Measurements from ENCODE around the gene DGKB. TPM values are rescaled to one million over a fixed set of nuclear protein-coding genes. Genes with fewer than 3 reads are reported as not detected.

The DGKB gene
- total RNA-seq, 1 experiment from 2014 or later: 1.9 TPM

DNA sequence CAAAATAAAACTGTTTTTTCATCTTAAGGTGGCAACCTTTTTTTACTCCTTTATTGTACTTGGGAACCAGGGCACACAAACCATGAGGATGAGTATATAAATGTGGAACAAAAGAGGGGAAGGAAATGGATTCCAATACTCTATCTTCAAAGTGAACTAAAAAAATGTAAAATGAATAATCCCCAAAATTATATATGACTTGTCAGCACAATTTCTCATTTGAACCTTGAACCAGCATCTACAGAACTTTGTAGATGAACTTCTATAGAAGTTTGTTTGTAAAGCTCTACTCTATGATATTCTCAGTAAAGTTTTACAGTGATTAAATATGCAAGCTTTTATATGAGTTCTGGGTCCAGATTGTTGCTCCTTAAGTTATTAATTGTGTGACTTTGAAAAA is 694.8 kb downstream of the DGKB start:
- Mint-ChIP-seq H3K36me3 (no peaks in the 10 kb centered on the region), H3K27me3 (ENCODE audit: low read depth) (no peaks in the 10 kb centered on the region), H3K9me3 (no peaks in the 10 kb centered on the region), H3K4me1 (no peaks in the 10 kb centered on the region), H3K27ac (no peak overlapping the region), H3K4me3 (no peak overlapping the region)
- no peak for DNase-seq (ENCODE audit: low spot score)
- POLR2A ChIA-PET: no interaction called here
- TF ChIP-seq ZNF416 (CRISPR knock-in tag; IDR thresholded peaks at IDR 0.05) (no peak), MXD4 (CRISPR knock-in tag; IDR thresholded peaks at IDR 0.05; ENCODE audit: borderline replicate concordance) (no peak), ZNF263 (CRISPR knock-in tag; IDR thresholded peaks at IDR 0.05; ENCODE audit: low read depth) (no peak), ETV6 (CRISPR knock-in tag; IDR thresholded peaks at IDR 0.05) (no peak), ZNF138 (CRISPR knock-in tag; conservative IDR thresholded peaks at IDR 0.05) (no peak)
- TF ChIP-seq, protein P1, sequence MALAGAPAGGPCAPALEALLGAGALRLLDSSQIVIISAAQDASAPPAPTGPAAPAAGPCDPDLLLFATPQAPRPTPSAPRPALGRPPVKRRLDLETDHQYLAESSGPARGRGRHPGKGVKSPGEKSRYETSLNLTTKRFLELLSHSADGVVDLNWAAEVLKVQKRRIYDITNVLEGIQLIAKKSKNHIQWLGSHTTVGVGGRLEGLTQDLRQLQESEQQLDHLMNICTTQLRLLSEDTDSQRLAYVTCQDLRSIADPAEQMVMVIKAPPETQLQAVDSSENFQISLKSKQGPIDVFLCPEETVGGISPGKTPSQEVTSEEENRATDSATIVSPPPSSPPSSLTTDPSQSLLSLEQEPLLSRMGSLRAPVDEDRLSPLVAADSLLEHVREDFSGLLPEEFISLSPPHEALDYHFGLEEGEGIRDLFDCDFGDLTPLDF (CRISPR knock-in tag; IDR thresholded peaks at IDR 0.05): no peak
- TF ChIP-seq, protein P2, sequence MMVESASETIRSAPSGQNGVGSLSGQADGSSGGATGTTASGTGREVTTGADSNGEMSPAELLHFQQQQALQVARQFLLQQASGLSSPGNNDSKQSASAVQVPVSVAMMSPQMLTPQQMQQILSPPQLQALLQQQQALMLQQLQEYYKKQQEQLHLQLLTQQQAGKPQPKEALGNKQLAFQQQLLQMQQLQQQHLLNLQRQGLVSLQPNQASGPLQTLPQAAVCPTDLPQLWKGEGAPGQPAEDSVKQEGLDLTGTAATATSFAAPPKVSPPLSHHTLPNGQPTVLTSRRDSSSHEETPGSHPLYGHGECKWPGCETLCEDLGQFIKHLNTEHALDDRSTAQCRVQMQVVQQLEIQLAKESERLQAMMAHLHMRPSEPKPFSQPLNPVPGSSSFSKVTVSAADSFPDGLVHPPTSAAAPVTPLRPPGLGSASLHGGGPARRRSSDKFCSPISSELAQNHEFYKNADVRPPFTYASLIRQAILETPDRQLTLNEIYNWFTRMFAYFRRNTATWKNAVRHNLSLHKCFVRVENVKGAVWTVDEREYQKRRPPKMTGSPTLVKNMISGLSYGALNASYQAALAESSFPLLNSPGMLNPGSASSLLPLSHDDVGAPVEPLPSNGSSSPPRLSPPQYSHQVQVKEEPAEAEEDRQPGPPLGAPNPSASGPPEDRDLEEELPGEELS (CRISPR knock-in tag; IDR thresholded peaks at IDR 0.05): no peak
- CTCF ChIA-PET: no interaction called here
- ATAC-seq: no peak

DNA sequence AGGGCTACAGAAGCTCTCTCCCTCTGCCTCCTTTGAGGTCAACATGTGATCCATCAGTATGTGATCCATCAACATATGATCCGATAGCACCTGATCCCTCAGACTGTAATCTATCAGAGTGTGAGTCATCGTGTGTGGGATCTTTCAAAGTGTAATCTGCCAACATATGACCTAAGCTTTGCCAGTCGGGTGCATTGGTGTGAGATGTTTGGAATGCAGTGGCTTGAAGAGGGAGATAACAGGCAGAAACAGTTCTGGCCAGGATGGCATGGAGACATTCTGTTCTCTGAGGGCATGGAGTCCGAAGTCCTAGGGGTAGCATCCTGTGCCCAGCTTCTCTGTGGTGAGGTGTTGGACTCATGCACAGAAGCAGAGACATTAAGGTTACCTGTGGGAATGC is 695.4 kb downstream of the DGKB start:
- no peak for ATAC-seq

More for the DNA sequence above, 695.4 kb downstream of the DGKB start:
- ChIA-PET POLR2A (no interaction called here), CTCF (no interaction called here)
- Mint-ChIP-seq H3K9me3 (no peaks in the 10 kb centered on the region), H3K4me1 (no peaks in the 10 kb centered on the region), H3K27ac (no peak overlapping the region), H3K36me3 (no peaks in the 10 kb centered on the region), H3K27me3 (ENCODE audit: low read depth) (no peaks in the 10 kb centered on the region), H3K4me3 (no peak overlapping the region)
- no peak for TF ChIP-seq GABPB1 (CRISPR knock-in tag; IDR thresholded peaks at IDR 0.05)
- TF ChIP-seq, protein P3, sequence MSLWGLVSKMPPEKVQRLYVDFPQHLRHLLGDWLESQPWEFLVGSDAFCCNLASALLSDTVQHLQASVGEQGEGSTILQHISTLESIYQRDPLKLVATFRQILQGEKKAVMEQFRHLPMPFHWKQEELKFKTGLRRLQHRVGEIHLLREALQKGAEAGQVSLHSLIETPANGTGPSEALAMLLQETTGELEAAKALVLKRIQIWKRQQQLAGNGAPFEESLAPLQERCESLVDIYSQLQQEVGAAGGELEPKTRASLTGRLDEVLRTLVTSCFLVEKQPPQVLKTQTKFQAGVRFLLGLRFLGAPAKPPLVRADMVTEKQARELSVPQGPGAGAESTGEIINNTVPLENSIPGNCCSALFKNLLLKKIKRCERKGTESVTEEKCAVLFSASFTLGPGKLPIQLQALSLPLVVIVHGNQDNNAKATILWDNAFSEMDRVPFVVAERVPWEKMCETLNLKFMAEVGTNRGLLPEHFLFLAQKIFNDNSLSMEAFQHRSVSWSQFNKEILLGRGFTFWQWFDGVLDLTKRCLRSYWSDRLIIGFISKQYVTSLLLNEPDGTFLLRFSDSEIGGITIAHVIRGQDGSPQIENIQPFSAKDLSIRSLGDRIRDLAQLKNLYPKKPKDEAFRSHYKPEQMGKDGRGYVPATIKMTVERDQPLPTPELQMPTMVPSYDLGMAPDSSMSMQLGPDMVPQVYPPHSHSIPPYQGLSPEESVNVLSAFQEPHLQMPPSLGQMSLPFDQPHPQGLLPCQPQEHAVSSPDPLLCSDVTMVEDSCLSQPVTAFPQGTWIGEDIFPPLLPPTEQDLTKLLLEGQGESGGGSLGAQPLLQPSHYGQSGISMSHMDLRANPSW (CRISPR knock-in tag; conservative IDR thresholded peaks at IDR 0.05; ENCODE audit: low read depth): no peak
- TF ChIP-seq, protein P4, sequence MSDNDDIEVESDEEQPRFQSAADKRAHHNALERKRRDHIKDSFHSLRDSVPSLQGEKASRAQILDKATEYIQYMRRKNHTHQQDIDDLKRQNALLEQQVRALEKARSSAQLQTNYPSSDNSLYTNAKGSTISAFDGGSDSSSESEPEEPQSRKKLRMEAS (CRISPR knock-in tag; IDR thresholded peaks at IDR 0.05): no peak
- no peak for TF ChIP-seq ZNF232 (CRISPR knock-in tag; IDR thresholded peaks at IDR 0.05)
- TF ChIP-seq, protein P5, sequence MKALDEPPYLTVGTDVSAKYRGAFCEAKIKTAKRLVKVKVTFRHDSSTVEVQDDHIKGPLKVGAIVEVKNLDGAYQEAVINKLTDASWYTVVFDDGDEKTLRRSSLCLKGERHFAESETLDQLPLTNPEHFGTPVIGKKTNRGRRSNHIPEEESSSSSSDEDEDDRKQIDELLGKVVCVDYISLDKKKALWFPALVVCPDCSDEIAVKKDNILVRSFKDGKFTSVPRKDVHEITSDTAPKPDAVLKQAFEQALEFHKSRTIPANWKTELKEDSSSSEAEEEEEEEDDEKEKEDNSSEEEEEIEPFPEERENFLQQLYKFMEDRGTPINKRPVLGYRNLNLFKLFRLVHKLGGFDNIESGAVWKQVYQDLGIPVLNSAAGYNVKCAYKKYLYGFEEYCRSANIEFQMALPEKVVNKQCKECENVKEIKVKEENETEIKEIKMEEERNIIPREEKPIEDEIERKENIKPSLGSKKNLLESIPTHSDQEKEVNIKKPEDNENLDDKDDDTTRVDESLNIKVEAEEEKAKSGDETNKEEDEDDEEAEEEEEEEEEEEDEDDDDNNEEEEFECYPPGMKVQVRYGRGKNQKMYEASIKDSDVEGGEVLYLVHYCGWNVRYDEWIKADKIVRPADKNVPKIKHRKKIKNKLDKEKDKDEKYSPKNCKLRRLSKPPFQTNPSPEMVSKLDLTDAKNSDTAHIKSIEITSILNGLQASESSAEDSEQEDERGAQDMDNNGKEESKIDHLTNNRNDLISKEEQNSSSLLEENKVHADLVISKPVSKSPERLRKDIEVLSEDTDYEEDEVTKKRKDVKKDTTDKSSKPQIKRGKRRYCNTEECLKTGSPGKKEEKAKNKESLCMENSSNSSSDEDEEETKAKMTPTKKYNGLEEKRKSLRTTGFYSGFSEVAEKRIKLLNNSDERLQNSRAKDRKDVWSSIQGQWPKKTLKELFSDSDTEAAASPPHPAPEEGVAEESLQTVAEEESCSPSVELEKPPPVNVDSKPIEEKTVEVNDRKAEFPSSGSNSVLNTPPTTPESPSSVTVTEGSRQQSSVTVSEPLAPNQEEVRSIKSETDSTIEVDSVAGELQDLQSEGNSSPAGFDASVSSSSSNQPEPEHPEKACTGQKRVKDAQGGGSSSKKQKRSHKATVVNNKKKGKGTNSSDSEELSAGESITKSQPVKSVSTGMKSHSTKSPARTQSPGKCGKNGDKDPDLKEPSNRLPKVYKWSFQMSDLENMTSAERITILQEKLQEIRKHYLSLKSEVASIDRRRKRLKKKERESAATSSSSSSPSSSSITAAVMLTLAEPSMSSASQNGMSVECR (CRISPR knock-in tag; IDR thresholded peaks at IDR 0.05; ENCODE audit: borderline replicate concordance): no peak
- TF ChIP-seq, protein P6, sequence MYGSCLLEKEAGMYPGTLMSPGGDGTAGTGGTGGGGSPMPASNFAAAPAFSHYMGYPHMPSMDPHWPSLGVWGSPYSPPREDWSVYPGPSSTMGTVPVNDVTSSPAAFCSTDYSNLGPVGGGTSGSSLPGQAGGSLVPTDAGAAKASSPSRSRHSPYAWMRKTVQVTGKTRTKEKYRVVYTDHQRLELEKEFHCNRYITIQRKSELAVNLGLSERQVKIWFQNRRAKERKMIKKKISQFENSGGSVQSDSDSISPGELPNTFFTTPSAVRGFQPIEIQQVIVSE (CRISPR knock-in tag; IDR thresholded peaks at IDR 0.05; ENCODE audit: borderline replicate concordance): no peak
- no peak for TF ChIP-seq TCF7 (CRISPR knock-in tag; IDR thresholded peaks at IDR 0.05; ENCODE audit: low read depth)
- no peak for TF ChIP-seq SP1 (CRISPR knock-in tag; conservative IDR thresholded peaks at IDR 0.05)
- no peak for TF ChIP-seq IRF2 (CRISPR knock-in tag; IDR thresholded peaks at IDR 0.05; ENCODE audit: borderline replicate concordance, low read depth)
- no peak for TF ChIP-seq EMX1 (CRISPR knock-in tag; IDR thresholded peaks at IDR 0.05)
- TF ChIP-seq ZNF317 (CRISPR knock-in tag; IDR thresholded peaks at IDR 0.05; ENCODE audit: borderline replicate concordance, low read depth): no peak
- no peak for TF ChIP-seq TEAD4 (CRISPR knock-in tag; IDR thresholded peaks at IDR 0.05)
- no peak for TF ChIP-seq OVOL2 (CRISPR knock-in tag; IDR thresholded peaks at IDR 0.05; ENCODE audit: borderline replicate concordance)
- DNase-seq (ENCODE audit: low spot score): no peak
